ENCODE measurements around the gene KCNS3. TPM values are rescaled to one million over a fixed set of nuclear protein-coding genes. Genes with fewer than 3 reads are reported as not detected.

The KCNS3 gene
- total RNA-seq, 1 donor from 2014 or later = 28.7 TPM

- H3K27ac ChIP-seq = peak overlapping the region; percentile 87
- no peak for TF ChIP-seq CTCF (IDR thresholded peaks at IDR 0.05)
- H3K4me3 ChIP-seq = peak overlapping the region; percentile 83
- H3K27me3 ChIP-seq (ENCODE audit: low read depth) = peaks cover 19% of the 10 kb centered on the region
- H3K9me3 ChIP-seq = no peaks in the 10 kb centered on the region
- ATAC-seq (peak; percentile 7 to 18), DNase-seq (peak; percentile 48)
- peaks cover 23% of the 10 kb centered on the region for H3K4me1 ChIP-seq
- no peaks in the 10 kb centered on the region for H3K36me3 ChIP-seq
- intact Hi-C loops (cut with DNase I) = no loop called here
Measured at GRCh38 chr2:17877811-17878280, 621 bp upstream of the KCNS3 start.

- intact Hi-C loops (cut with DNase I) = no loop called here
- peaks cover 19% of the 10 kb centered on the region for H3K27me3 ChIP-seq (ENCODE audit: low read depth)
- peak overlapping the region; percentile 87 for H3K27ac ChIP-seq
- H3K4me1 ChIP-seq = peaks cover 23% of the 10 kb centered on the region
- peak; percentile 30 for TF ChIP-seq CTCF (IDR thresholded peaks at IDR 0.05)
- H3K4me3 ChIP-seq = peak overlapping the region; percentile 83
- peak; percentile 76 for DNase-seq
- no peaks in the 10 kb centered on the region for H3K9me3 ChIP-seq
- no peaks in the 10 kb centered on the region for H3K36me3 ChIP-seq
- ATAC-seq = peak; percentile 84 to 88
Measured at GRCh38 chr2:17879137-17879912, 858 bp downstream of the KCNS3 start.

- peaks cover 23% of the 10 kb centered on the region for H3K4me1 ChIP-seq
- ATAC-seq = peak; percentile 49 to 51
- H3K9me3 ChIP-seq = no peaks in the 10 kb centered on the region
- peak overlapping the region; percentile 87 for H3K27ac ChIP-seq
- H3K36me3 ChIP-seq = no peaks in the 10 kb centered on the region
- H3K4me3 ChIP-seq = peak overlapping the region; percentile 83
- no peak for DNase-seq
- H3K27me3 ChIP-seq (ENCODE audit: low read depth) = peaks cover 19% of the 10 kb centered on the region
- intact Hi-C loops (cut with DNase I) = no loop called here
- TF ChIP-seq CTCF (IDR thresholded peaks at IDR 0.05) = no peak
Measured at GRCh38 chr2:17879913-17880274, 1.4 kb downstream of the KCNS3 start.

- DNase-seq = no peak
- intact Hi-C loops (cut with DNase I) = no loop called here
- H3K4me3 ChIP-seq = no peak overlapping the region
- no peaks in the 10 kb centered on the region for H3K27me3 ChIP-seq (ENCODE audit: low read depth)
- H3K27ac ChIP-seq = no peak overlapping the region
- ATAC-seq = peak; percentile 37 to 70
- H3K36me3 ChIP-seq = no peaks in the 10 kb centered on the region
- no peak for TF ChIP-seq CTCF (IDR thresholded peaks at IDR 0.05)
- H3K9me3 ChIP-seq = no peaks in the 10 kb centered on the region
- no peaks in the 10 kb centered on the region for H3K4me1 ChIP-seq
Measured at GRCh38 chr2:17892770-17893534, 14.5 kb downstream of the KCNS3 start.

GRCh38 chr2:17894005-17894404 is 15.5 kb downstream of the KCNS3 start:
- intact Hi-C loops (cut with DNase I) = no loop called here
- no peak overlapping the region for H3K4me3 ChIP-seq

More at GRCh38 chr2:17894005-17894404, 15.5 kb downstream of the KCNS3 start:
- Histone ChIP-seq H3K9me3 (no peaks in the 10 kb centered on the region), H3K27ac (no peak overlapping the region), H3K36me3 (no peaks in the 10 kb centered on the region), H3K4me1 (no peaks in the 10 kb centered on the region), H3K27me3 (ENCODE audit: low read depth) (no peaks in the 10 kb centered on the region)
- no peak for ATAC-seq
- no peak for TF ChIP-seq CTCF (IDR thresholded peaks at IDR 0.05)
- DNase-seq = no peak
